ENCODE measurements around the gene GRIK3.

The GRIK3 gene

DNA sequence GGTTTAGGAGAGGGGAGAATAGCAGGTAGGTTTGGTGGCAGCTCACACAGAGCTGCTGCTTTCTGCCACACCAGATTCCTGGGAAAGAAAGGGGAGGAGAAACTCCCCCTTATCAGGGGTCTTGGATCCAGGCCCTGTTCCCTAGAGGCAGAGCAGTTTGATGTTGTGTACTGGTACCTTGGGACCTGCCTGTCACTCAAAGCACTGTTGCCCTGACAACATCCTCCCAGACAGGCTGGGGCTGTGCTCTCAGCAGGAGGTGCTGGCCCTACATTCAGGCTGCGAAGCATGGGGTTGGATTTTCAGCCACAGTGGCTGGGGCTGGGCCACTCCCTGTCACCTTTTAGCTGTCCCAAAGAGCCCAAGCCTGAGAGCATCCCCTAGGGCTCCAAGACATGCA is 188.0 kb downstream of the GRIK3 start:
- ATAC-seq = no peak

DNA sequence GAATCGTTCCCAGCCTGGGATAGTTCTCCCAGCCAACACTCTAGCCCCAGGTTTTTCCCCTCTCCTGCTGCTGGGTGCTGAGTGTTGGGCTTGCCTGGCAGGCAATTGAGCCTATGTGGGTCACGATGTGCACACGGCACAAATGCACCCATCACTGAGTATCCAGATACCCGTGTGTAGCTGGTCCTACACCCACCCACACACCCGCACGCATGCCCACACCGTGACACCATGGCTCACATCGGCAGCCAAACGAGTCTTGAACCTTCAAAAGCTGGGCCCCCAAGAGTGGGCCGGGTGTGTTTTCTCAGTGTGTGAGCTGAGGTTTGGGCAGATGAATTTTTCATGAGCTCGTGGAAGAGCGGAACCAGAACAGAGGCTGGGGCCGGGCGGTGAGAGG is 188.5 kb downstream of the GRIK3 start:
- ATAC-seq = no peak

DNA sequence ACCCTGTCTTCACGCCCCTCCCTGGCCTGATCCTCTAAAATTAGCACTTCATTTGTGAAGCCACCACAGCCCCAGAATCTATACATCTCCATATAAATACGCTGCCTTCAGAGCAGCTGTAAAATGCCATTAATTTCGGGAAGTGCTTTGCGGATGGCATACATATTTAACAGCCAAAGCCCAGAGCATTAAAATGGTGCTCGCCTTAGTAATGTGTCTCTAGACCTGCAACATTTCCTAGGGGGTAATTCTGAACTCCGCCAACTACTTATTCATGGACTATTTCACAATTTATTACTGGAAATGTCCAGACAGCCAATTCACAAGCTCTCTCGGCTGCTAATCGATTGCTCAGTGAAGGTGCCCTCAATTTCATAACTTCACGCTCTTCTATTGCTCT is 189.4 kb downstream of the GRIK3 start:
- no peak for ATAC-seq

DNA sequence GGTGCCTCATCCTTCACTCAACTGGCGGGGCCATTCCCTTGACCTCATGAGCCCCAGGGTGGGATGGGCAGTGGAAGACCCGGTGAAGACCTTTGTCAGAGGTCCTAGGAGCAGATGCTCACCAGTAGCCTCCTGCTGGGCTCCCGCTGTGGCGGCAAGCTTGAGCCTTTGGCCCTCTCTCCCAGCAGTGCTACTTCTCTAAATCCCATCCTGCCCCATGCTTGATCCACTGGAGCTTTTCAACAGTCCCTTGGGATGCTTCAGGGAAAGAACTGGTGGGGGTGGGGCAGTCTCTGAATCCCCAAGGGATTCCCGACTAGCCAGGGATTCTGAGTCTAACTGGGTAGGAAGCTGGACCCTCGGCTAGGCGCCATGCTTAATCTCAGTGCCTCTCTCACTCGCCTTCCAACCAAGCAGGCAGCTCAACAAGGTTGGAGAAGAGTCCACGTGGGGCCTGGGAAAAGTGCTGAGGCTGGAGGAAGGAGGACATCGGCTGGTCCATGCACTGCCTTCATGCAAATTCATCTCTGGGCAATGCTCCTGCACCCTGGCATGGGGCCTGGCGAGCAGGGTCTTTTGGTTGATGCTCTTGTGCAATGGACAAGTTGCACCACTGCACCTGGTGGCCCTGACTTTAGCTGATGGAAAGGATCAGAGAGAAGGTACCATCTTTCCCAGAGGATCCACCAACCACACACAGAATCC is 190.3 kb downstream of the GRIK3 start:
- ATAC-seq = no peak

DNA sequence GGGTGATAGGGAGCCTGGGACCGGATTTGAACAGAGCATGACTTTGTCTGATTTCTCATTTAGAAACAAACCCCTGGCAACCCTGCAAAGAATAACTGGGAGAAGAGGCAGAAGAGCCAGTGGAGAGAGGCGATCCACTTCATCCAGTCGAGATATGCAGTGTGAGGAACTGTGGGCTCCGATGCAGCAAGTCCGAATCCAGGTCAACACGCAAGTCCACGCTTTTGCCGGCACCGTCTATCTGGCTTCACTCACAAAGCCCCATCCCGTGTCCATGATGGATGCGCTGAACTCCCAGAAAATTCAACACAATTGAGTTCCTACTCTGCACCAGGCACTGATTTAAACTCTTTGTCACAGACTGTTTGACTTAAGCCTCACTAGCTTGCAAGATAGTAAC is 191.3 kb downstream of the GRIK3 start:
- no peak for ATAC-seq

DNA sequence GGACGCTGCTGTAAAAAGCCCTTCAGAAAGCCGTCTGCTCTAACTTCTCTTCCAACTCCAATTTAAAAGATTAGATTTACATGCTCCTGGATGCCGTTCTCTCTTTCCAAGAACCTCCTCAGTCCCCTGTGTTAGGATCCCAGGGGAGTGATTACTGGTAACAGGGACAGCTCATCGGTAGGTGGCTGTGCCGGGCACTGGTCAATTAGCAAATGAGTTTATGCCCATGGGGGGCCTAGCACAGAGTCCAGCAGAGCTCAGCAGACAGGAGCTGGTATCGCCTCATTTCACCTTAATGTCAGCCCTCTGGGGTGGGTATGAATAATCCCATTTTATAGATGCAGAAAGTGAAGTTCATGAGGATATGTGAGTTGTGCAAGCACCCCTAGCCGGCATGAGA is 191.9 kb downstream of the GRIK3 start:
- no peak for ATAC-seq

DNA sequence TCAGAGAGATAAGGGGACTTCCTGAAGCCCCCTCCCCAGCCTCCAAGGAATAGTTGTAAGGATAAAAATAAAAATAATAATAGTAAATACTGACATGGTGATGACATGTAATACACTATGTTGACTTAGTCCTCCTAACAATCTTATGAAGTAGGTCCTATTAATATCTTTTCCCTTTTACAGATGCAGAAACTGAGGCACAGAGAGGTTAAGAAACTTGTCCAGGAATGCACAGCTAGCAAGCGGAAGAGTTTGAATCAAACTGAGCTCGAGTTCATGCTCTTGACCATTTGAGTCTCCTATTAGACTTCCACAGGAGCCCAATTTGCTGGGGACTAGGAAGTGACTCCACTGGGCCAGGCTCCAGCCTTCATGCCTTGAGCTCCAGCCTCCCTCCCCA is 194.8 kb downstream of the GRIK3 start:
- no peak for ATAC-seq

DNA sequence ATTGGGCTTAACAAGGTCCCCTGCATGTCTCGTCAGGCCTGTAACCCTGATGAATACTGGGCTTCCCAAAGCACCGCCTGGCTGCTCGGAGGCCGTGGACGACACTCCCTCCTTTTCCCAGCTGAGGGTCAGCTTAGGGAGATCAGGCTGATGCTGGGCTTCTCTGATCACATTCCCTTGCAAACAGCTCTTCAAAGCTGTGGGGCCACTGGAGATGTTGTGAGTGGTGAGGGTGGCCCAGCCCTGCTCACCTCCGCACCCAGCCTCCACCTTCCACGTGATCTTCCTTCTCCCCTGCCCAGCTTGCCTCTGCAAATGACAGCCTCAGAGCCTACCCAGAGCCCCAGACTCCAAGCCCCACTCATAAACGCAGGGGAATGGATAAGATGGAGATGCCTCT is 195.4 kb downstream of the GRIK3 start:
- ATAC-seq = no peak

DNA sequence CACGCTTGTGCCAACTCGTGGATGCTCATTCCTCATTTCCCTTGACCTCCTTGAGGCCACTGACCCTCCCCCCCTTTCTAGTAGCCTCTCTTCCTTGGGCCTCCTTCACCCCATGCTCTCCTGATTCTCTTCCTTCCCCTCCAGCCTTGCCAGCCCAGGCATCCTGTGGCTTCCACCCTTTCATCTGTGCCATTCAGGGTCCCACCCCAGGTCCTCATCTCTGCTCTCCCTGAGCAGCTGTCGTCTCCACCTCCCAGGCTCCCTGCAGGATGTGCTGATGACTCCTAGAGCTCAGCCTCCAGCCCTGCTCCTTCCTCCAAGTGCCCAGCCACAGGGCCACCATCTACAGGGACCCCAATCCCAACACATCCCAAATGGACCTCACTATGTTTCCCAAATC is 197.4 kb downstream of the GRIK3 start:
- ATAC-seq = no peak

DNA sequence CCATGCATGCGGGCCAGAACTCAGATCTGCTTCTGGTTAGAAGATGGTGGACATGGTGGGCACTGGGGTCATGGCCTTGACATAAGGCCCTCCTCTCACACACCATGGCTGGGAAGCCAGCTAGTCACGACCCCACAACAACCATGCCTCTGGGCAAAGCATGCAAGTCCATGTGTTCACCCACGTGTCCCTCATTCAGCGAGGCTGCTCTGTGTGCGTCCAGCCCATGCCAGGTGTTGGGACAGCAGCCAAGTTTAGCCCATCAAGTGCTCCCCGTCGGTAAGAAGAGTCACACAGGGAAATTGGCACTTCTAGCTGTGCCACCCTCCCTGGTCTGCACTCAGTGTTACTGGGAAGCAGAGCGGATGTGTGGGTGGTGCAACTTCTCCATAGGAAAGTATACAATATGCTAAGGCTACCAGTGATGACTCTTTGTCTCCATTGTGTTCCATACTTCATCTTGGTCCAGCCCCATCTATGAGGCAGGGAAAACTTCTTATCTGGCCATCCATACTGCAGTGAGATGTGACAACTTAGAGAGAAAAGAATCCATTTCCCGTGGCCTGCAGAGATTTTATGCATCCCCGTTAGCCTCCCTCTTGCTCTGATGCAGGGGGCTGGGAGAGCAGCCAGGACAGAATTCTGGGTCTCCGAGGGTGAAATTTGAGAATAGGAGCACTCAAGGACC is 198.0 kb downstream of the GRIK3 start:
- no peak for ATAC-seq

DNA sequence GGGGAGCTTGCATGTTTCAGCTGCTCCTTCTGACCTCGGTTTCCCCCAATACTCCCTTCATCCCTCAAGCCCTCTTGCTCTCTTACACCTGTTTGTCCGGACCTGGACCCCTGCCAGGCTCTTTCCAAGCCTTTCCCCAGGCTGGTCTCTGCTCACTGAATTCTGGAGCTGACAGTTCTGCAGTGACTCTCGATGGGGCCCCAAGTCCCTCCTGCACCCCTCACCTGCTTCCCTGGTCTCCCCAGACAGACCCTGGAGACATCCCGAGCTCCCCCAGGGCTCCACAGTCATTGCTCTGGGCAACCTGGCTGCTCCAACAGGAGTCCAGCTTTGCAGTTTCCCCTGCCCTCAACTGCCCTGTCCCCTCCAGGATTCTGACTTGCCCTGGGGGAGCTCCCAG is 198.6 kb downstream of the GRIK3 start:
- no peak for ATAC-seq

DNA sequence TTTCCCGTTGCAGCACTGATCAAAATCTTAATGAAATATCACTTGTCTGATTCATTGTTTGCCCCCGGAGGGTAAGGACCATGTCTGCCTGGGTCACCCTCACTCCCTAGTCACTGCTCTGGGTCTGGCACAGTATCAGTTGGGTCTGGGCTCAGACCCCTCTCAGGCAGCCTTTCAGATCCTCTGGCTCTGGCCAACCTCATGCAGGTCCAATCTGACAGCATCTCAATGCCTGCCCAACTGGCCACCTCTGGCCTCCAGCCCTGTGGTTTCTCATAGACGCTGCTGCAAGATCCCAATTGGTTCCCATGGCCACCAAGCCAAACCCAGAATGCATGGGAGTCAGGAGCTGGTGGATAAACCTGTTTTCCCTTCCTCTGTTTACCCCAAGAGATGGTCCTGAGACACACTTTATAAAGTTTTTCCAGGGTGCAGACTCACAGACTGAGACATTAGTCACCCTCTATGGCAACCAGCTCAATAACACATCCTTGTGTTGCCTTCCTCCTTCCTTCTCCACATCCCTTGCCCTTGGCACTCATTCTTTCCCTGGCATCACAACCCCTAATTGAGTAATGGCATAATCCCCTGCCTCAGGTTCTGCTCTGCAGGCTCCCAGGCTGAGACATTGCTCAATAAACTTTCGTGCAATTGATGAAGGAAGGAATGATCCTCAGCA is 199.2 kb downstream of the GRIK3 start:
- ATAC-seq = no peak

DNA sequence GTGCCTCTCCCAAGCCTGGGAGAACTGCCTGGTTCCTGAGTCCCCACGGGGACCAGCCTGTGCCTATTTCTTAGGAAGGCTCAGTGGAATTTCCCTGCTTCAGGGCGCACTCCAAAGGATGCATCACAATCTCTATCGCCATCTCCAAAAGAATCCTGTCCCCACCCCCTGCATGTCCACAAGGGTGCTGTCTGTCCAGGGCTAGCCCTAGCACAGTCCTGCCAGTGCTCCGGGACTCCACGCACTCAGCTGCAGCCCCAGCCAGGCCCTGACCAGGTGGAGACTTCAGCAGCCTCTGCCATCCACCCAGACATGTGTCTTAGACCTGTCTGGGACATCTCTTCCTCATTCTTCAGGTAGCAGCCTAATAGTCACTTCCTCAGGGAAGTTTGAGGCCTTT is 199.7 kb downstream of the GRIK3 start:
- ATAC-seq = no peak

DNA sequence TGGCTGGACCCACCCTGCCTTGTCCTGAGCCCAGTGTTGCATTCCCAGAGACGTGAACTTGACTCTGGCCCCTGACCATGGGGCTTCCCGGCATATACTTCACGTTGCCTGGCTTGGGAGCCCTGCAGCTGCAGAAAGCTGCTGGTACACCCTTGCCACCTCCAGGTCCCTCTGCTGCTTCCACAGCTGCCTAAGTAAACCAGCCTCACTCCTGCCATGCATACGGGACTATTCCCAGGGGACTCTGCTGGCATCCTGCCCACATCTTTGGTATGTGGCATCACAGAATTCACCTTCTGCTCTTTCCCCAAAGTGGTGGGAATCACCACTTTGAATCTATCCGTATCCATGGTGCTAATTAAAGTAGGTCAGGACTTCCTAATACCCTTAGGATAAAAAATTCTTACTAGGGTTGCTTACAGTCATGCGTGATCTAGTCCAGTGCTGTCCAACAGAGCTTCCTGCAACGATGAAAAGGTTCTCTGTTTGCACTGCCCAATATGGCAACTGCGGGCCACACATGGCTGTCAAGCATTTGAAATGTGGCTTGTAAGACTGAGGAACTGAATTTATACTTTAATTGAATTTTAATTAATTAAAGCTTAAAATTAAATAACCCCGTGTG is 203.0 kb downstream of the GRIK3 start:
- no peak for ATAC-seq

DNA sequence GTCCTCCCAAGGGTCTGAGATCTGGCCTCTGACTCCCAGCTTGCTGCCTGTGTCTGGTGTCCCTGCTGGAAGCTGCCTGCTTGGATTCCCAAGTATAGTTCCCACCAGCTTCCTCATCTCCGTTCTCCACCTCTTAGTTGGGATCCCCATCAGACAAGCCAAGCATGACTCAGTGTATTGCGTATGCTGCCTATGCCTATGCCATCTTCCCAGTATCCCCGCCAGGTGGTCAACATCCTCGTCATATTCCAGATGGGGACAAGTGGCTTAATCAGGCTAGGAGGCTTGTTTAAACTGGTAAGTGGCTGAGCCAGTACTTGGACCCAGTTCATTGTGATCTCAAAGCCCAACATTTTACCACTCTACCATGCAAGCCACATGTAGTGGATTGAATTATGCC is 204.4 kb downstream of the GRIK3 start:
- ATAC-seq = no peak

DNA sequence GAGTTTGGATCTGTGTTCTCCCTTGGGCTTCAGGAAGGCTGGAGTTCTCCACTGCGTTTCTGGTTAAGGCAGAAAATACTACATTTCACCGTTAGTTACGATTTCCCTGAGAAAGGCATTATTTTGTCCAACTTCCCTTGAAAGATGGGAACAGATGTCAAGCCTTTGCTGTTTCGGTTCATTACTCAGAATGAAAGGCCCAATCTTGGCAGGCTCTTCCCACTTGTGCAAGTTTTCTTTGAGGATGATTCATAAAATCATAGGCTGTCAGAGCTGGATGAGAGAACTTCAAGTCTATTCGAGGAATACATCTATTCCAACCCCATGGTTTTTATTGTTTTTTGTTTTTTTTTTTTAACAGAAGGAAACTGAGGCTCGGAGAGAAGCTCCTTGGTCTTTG is 205.2 kb downstream of the GRIK3 start:
- no peak for ATAC-seq

DNA sequence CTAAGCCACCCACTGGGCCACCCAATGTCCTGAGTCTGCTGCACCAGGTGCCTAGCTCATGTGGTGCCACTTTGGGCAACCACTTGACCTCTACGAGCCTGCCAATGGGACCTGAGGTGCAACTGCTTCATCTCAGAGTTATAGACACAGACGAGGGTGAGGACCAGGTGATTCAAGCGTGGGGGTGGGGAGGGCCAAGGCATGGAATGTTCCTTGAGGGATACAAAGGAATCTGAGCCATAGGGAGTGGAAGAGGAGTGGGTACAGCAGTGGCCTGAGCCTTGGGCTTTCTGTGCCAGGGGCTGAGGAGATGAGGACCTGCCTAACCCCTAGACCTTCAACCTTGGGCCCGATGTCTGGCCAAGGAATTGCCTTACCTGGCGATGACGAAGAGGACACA is 209.1 kb downstream of the GRIK3 start:
- ATAC-seq = no peak

DNA sequence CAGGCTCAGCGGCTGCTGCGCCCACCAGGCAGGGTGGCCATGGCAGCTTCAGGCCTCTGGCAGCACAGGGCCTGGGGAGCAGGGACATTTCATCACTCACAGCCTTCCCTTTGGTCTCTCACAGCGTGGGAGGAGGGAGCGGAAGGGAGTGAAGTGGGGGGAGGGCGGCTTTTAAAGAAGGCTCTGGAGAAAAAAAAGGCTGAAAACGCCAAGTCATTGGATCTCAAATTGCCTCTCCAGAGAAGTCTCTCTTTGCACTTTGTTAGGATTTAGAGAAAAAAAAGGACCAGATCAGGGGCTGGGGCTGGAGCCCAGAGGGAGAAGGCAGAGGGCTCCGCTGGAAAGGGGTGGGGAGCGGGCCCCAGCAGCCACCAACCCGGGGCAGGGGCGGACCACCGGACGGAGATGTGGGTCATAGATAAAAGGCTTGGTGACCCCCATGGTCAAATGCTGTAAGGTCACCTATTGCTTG is 209.9 kb downstream of the GRIK3 start:
- ATAC-seq = no peak

DNA sequence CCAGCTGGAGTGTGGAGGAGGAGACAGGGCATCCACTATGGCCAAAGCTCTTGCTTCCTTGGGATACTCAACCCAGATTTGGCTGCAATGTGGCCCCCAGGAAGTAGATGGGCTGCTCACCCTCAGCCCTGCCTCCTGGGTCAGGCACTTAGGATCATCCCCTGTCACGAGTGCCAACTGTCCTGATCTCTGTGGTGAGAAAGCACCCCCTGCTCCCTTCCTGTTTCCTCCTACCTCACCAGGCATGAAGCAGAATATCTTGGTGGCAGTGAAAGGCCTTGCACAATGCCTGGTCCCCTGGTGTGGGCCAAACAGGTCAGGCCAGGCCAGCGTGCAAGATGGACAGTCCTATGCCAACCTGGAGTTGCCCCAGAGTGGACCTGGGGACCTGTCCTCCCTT is 211.7 kb downstream of the GRIK3 start:
- ATAC-seq = no peak

DNA sequence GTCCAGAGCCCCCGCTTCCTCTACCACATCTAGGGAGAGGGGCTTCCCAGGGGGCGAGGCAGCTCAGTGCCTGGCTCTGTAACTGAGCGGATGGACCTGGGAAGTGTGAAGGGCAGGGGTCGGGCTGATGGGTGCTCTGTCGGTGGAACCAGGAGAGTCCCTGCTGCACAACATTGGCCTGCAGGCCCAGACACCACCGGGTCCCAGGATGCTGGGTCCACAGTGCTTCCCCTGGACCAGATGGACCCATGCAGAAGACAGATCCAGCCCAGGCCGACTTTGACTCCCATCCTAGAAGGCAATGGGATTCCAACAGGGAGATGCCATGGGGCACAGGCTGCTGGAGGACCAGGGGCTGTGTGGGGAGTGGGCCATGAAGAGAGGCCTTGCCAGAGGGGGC is 212.9 kb downstream of the GRIK3 start:
- no peak for ATAC-seq

DNA sequence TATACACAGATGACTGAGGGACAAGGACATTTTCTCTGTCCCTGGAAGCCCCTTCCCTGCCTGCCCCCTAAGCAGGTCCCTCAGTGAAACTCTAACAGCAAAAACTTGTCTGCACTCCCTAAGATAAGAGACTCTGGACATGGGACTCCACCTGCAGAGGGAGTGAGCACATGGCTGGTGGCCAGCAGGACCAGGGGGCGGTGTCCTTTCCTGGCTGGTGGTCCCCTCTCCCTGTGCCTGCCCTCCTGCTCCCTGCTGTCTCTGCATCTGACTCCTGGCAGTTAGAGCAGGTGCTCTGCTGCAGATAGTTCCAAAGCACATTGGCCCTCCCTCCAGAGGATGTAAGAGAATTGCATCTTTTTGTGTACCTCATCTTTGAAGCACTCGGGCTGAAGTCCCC is 215.5 kb downstream of the GRIK3 start:
- ATAC-seq = no peak

DNA sequence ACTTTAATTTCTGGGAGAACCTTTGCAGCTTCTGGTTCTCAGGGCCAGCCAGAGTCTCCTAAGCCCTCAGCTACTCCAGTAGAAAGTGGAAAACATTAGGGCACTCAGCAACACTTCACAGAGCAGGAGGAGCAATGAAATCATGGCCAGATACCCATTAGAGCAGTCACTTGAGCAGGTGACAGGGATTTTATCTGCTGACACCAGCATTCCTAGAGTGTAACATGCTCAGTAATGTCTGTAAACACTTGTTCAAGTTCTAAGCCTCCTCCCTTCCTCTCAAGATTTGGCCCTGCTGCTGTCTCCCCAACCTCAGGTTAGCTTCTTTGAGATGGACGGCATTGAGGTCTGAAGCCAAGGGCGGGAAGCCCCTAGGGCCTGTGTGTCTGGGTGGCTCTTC is 218.0 kb downstream of the GRIK3 start:
- ATAC-seq = no peak

DNA sequence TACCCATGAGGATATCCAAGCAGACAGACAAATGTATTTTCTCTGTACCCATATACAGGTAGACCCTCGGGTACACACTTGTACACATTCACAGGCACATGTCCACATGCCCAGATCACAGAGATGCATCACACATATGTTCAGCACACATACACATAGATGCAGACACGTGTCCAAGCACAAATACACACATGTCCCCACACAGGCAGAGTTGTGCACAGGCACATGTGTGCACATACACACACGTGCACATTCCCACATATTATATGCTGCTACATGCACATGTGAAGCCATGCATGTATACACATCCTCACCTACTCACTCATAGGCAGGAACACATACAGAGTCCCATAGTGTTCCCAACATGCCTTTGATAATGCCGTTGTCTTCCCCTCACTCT is 219.5 kb downstream of the GRIK3 start:
- ATAC-seq = no peak

DNA sequence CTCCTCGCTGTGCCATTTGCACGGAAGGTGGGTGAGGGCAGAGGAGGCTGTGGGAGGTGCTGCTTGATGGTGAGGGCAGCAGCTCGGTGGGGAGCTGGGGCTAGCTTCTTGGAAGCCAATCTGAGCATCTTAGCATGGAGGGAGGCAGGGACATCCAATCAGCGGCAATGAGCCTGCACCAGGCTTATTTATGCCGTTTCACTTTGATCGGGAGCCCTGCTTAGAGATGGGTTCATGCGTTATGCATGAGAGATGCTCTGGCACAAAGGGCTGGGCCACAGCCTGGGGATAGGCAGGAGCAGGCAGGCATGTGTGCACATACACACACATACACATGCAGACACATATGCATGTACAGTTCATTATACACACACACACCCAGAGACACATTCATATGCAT is 220.2 kb downstream of the GRIK3 start:
- ATAC-seq = no peak
